IMR-90 (cell line): ENCODE data around the gene SLC2A10. TPM values are rescaled to one million over a fixed set of nuclear protein-coding genes. Genes with fewer than 3 reads are reported as not detected.

ENCODE experiments used
- ATAC-seq: fragments of 200-7000 bp; cut with Tn5 transposase; 2 replicates; pipeline ENCODE4 v1.9.1; 2020; ENCODE audit warnings: low read depth, mild to moderate bottlenecking, moderate library complexity
- BruUV-seq: library from RNA; stranded (reverse); fragments of 400-500 nt; replicated peaks from 2 replicates; lab custom pipeline; 2021; lab: Mats Ljungman, UMichigan
- CTCF ChIA-PET: fragments of 300-600 bp; formaldehyde crosslinking; extraction: SDS; loops from one replicate; lab custom pipeline; 2021; ENCODE audit warnings: antibody characterized with exemption; lab: Yijun Ruan, JAX
- POLR2A ChIA-PET: fragments of 300-600 bp; sonication (Branson Sonifier 250); formaldehyde crosslinking; loops from one replicate; lab custom pipeline; 2022; ENCODE audit warnings: antibody characterized with exemption; ENCODE audit not compliant: unreplicated experiment; lab: Charles Lee
- DNase-seq: peaks from one replicate; pipeline ENCODE4 v3.0.0; 2013
- H2AFZ ChIP-seq: replicated peaks from 2 replicates; pipeline ENCODE3; 2013; ENCODE audit warnings: low read length, mild to moderate bottlenecking; ENCODE audit not compliant: poor library complexity
- H2AK5ac ChIP-seq: 2 replicates; pipeline ENCODE4 v1.6.1; 2013; ENCODE audit warnings: low read depth, low read length, inconsistent platforms
- H2AK9ac ChIP-seq: replicated peaks from 2 replicates; pipeline ENCODE3; 2013; ENCODE audit warnings: mild to moderate bottlenecking, low read depth, low read length, moderate library complexity; ENCODE audit not compliant: poor library complexity
- H2BK120ac ChIP-seq: 2 replicates; pipeline ENCODE4 v1.6.1; 2013; ENCODE audit warnings: low read depth, low read length, inconsistent platforms
- H2BK15ac ChIP-seq: 3 replicates; pipeline ENCODE4 v1.6.1; 2013; ENCODE audit warnings: low read depth, low read length, inconsistent platforms
- H2BK20ac ChIP-seq: 2 replicates; pipeline ENCODE4 v1.6.1; 2013; ENCODE audit warnings: low read depth, mild to moderate bottlenecking, inconsistent platforms, low read length, moderate library complexity
- H2BK5ac ChIP-seq: 2 replicates; pipeline ENCODE4 v1.6.1; 2013; ENCODE audit warnings: mild to moderate bottlenecking, low read depth, low read length, inconsistent platforms; ENCODE audit not compliant: poor library complexity, severe bottlenecking
- H3K14ac ChIP-seq: replicated peaks from 2 replicates; pipeline ENCODE4 v1.6.1; 2013; ENCODE audit warnings: low read depth, low read length, inconsistent platforms
- H3K18ac ChIP-seq: 2 replicates; pipeline ENCODE4 v1.6.1; 2013; ENCODE audit warnings: low read depth, low read length, control low read depth
- H3K23ac ChIP-seq: 2 replicates; pipeline ENCODE4 v1.6.1; 2013; ENCODE audit warnings: low read depth, low read length, inconsistent platforms
- H3K27ac ChIP-seq: 2 replicates; pipeline ENCODE4 v1.5.1; 2013; ENCODE audit warnings: mild to moderate bottlenecking, control low read depth, low read length; ENCODE audit not compliant: insufficient read depth
- H3K27me3 ChIP-seq: 2 replicates; pipeline ENCODE4 v1.6.1; 2013; ENCODE audit warnings: low read length; ENCODE audit not compliant: control insufficient read depth, insufficient read depth
- H3K36me3 ChIP-seq: 2 replicates; pipeline ENCODE4 v1.6.1; 2013; ENCODE audit warnings: low read length, mixed read lengths; ENCODE audit not compliant: control insufficient read depth, insufficient read depth
- H3K4ac ChIP-seq: 2 replicates; pipeline ENCODE4 v1.6.1; 2013; ENCODE audit warnings: low read depth, low read length, inconsistent platforms
- H3K4me1 ChIP-seq: 2 replicates; pipeline ENCODE4 v1.6.1; 2013; ENCODE audit warnings: low read length, mixed read lengths; ENCODE audit not compliant: control insufficient read depth, insufficient read depth
- H3K4me2 ChIP-seq: 2 replicates; pipeline ENCODE4 v1.6.1; 2013; ENCODE audit warnings: low read depth, mild to moderate bottlenecking, control low read depth, low read length, moderate library complexity
- H3K4me3 ChIP-seq: 2 replicates; pipeline ENCODE4 v1.5.1; 2013; ENCODE audit warnings: low read depth, mild to moderate bottlenecking, control low read depth, low read length, moderate library complexity; ENCODE audit not compliant: insufficient read depth
- H3K56ac ChIP-seq: 2 replicates; pipeline ENCODE4 v1.6.1; 2013; ENCODE audit warnings: low read length, inconsistent platforms; ENCODE audit not compliant: insufficient read depth; ENCODE audit errors: extremely low read depth
- H3K79me1 ChIP-seq, 2 experiments: 2 replicates each; pipeline ENCODE4 v1.6.1; 2013; ENCODE audit warnings: low read length in 2 of 2, inconsistent platforms in 1 of 2, low read depth in 1 of 2
- H3K9ac ChIP-seq: 2 replicates; pipeline ENCODE4 v1.6.1; 2013; ENCODE audit warnings: low read depth, low read length, control low read depth
- H3K9me1 ChIP-seq: 2 replicates; pipeline ENCODE4 v1.6.1; 2013; ENCODE audit warnings: low read length, inconsistent platforms; ENCODE audit not compliant: insufficient read depth
- H3K9me3 ChIP-seq: 2 replicates; pipeline ENCODE4 v1.6.1; 2013; ENCODE audit warnings: low read length; ENCODE audit not compliant: control insufficient read depth, insufficient read depth
- H4K20me1 ChIP-seq: 2 replicates; pipeline ENCODE4 v1.6.1; 2013; ENCODE audit warnings: low read length, inconsistent platforms; ENCODE audit not compliant: insufficient read depth
- H4K5ac ChIP-seq: 2 replicates; pipeline ENCODE4 v1.6.1; 2013; ENCODE audit warnings: mild to moderate bottlenecking, low read depth, low read length, control low read depth
- H4K8ac ChIP-seq, 2 experiments: 2 replicates each; pipeline ENCODE4 v1.6.1; 2013; ENCODE audit warnings: low read depth in 2 of 2, low read length in 2 of 2, control low read depth in 1 of 2, inconsistent platforms in 1 of 2
- H4K91ac ChIP-seq: 2 replicates; pipeline ENCODE4 v1.6.1; 2013; ENCODE audit warnings: low read depth, low read length, inconsistent platforms; ENCODE audit not compliant: insufficient read depth
- CEBPB ChIP-seq: IDR thresholded peaks from 2 replicates; pipeline ENCODE4 v1.6.1; 2012; ENCODE audit warnings: low read depth, low read length, improper control_type of control experiment
- CHD1 ChIP-seq: IDR thresholded peaks from 2 replicates; pipeline ENCODE4 v1.6.1; 2012; ENCODE audit warnings: low read depth, low read length, improper control_type of control experiment
- CTCF ChIP-seq: conservative IDR thresholded peaks from 2 replicates; pipeline ENCODE4 v1.5.1; 2012; ENCODE audit warnings: mild to moderate bottlenecking, low read depth, low read length, improper control_type of control experiment
- FOS ChIP-seq: fragments of 150-350 bp; IDR thresholded peaks from 2 replicates; pipeline ENCODE4 v1.6.1; 2016; ENCODE audit warnings: low read depth, low read length
- MAFK ChIP-seq: IDR thresholded peaks from 2 replicates; pipeline ENCODE4 v1.6.1; 2012; ENCODE audit warnings: low read depth, low read length, improper control_type of control experiment
- MAZ ChIP-seq: IDR thresholded peaks from 2 replicates; pipeline ENCODE4 v1.6.1; 2012; ENCODE audit warnings: low read depth, mild to moderate bottlenecking, low read length, improper control_type of control experiment, moderate library complexity, borderline replicate concordance
- MXI1 ChIP-seq: IDR thresholded peaks from 2 replicates; pipeline ENCODE4 v1.6.1; 2012; ENCODE audit warnings: low read depth, mild to moderate bottlenecking, low read length, moderate library complexity, borderline replicate concordance
- NFE2L2 ChIP-seq: fragments of 150-350 bp; IDR thresholded peaks from 2 replicates; pipeline ENCODE4 v1.6.1; 2016; ENCODE audit warnings: low read depth, mild to moderate bottlenecking, low read length
- RAD21 ChIP-seq: IDR thresholded peaks from 2 replicates; pipeline ENCODE4 v1.6.1; 2012; ENCODE audit warnings: low read length, improper control_type of control experiment
- RCOR1 ChIP-seq: IDR thresholded peaks from 2 replicates; pipeline ENCODE4 v1.6.1; 2012; ENCODE audit warnings: mild to moderate bottlenecking, low read length, improper control_type of control experiment; ENCODE audit not compliant: insufficient replicate concordance
- RFX5 ChIP-seq: IDR thresholded peaks from 2 replicates; pipeline ENCODE4 v1.8.0; 2012; ENCODE audit warnings: low read depth, mild to moderate bottlenecking, low read length, moderate library complexity
- SMC3 ChIP-seq: fragments of 150-350 bp; IDR thresholded peaks from 2 replicates; pipeline ENCODE4 v1.6.1; 2016; ENCODE audit warnings: low read depth, mild to moderate bottlenecking, antibody characterized with exemption, low read length, moderate library complexity
- WGBS, 2 experiments: methylation state at CpG; one replicate each; pipeline versions ENCODE4 v1.1.5 to v1.1.7; 2013; ENCODE audit warnings: missing lambda C conversion rate in 2 of 2; ENCODE audit not compliant: insufficient read length in 1 of 2; ENCODE audit errors: extremely low coverage in 2 of 2; 5-methylcytosine and 5-hydroxymethylcytosine counted together
- dilution Hi-C: fragments of 300-500 bp; cut with HindIII; formaldehyde crosslinking; loops from one replicate; pipeline ENCODE4 v1.14.3; 2018; ENCODE audit warnings: low sequenced_read_pairs; ENCODE audit not compliant: unreplicated experiment
- in situ Hi-C: fragments of 300-500 bp; cut with MboI; formaldehyde crosslinking; loops from 3 replicates; pipeline ENCODE4 v1.14.3; 2019; ENCODE audit warnings: low sequenced_read_pairs, inconsistent platforms, mixed read lengths
- intact Hi-C: fragments of 100-400 bp; cut with micrococcal nuclease; formaldehyde crosslinking; loops from 2 replicates; pipeline ENCODE4 v1.10.0; 2022
- polyA plus RNA-seq, 3 experiments: library from polyadenylated mRNA; depleted of rRNA; stranded (reverse); fragments of >200 nt; gene quantifications; 2 replicates each; pipeline ENCODE4 v1.2.3, GENCODE V29; 2012; ENCODE audit warnings: low replicate concordance in 1 of 3
- total RNA-seq: library from RNA; depleted of rRNA; stranded (reverse); fragments of >200 nt; gene quantifications from 2 replicates; pipeline ENCODE4 v1.2.3, GENCODE V29; 2012
- TF ChIP-seq, protein P1 (sequence below): fragments of 150-350 bp; IDR thresholded peaks from 2 replicates; pipeline ENCODE4 v1.6.1; 2017; ENCODE audit warnings: mild to moderate bottlenecking, antibody characterized with exemption, low read length, low read depth
- TF ChIP-seq, protein P2 (sequence below): fragments of 150-350 bp; IDR thresholded peaks from 2 replicates; pipeline ENCODE4 v1.6.1; 2016; ENCODE audit warnings: low read depth, mild to moderate bottlenecking, low read length, moderate library complexity, borderline replicate concordance

Gene SLC2A10
- total and polyA plus RNA-seq, 2 of the 4 experiments (the other 2 are of a cell fraction) = 15.2 to 22.0 TPM

- Histone ChIP-seq H3K9ac (no peak overlapping the region), H2BK20ac (peak overlapping the region; percentile 90; the same call in 1 of the 2 replicates), H3K9me3 (peaks cover 3% of the 10 kb centered on the region), H2BK120ac (no peak overlapping the region), H3K18ac (no peak overlapping the region), H3K4me2 (no peak overlapping the region), H3K23ac (no peak overlapping the region), H3K14ac (peak overlapping the region; percentile 94; the same call in 1 of the 2 replicates), H3K56ac (no peak overlapping the region), H2AFZ (peak overlapping the region; percentile 99), H3K4me1 (peaks cover 18% of the 10 kb centered on the region), H3K4ac (peak overlapping the region; percentile 98), H3K79me1 (peaks cover 29 to 41% of the 10 kb centered on the region in 2 experiments), H2AK9ac (peak overlapping the region; percentile 77), H3K36me3 (peaks cover 4% of the 10 kb centered on the region; the same call in 1 of the 2 replicates), H3K27ac (no peak overlapping the region), H3K4me3 (no peak overlapping the region), H2AK5ac (peak overlapping the region; percentile 99; the same call in 1 of the 2 replicates), H2BK15ac (peak overlapping the region; percentile 18; the same call in 1 of the 3 replicates), H2BK5ac (no peak overlapping the region), H4K5ac (peak overlapping the region; percentile 100), H3K9me1 (peaks cover 36% of the 10 kb centered on the region), H3K27me3 (no peaks in the 10 kb centered on the region), H4K91ac (peak overlapping the region; percentile 99; the same call in 1 of the 2 replicates), H4K8ac (peak overlapping the region; percentile 97 to 100; a peak in 2 of 4 replicates), H4K20me1 (no peaks in the 10 kb centered on the region)
- DNase-seq (no peak), ATAC-seq (no peak)
- POLR2A ChIA-PET = no interaction called here
- dilution Hi-C loops (no loop called here), intact Hi-C loops (no loop called here), in situ Hi-C loops (no loop called here)
- BruUV-seq = no TSS peak
- 62% methylated on average over 6 of the region's 8 CpGs; no CpG with 5 or more reads in 1 of the 2 experiments for WGBS, 2 experiments
- CTCF ChIA-PET = no interaction called here
- TF ChIP-seq, protein P1, sequence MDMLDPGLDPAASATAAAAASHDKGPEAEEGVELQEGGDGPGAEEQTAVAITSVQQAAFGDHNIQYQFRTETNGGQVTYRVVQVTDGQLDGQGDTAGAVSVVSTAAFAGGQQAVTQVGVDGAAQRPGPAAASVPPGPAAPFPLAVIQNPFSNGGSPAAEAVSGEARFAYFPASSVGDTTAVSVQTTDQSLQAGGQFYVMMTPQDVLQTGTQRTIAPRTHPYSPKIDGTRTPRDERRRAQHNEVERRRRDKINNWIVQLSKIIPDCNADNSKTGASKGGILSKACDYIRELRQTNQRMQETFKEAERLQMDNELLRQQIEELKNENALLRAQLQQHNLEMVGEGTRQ = no peak
- TF ChIP-seq CEBPB = no peak
- TF ChIP-seq, protein P2, sequence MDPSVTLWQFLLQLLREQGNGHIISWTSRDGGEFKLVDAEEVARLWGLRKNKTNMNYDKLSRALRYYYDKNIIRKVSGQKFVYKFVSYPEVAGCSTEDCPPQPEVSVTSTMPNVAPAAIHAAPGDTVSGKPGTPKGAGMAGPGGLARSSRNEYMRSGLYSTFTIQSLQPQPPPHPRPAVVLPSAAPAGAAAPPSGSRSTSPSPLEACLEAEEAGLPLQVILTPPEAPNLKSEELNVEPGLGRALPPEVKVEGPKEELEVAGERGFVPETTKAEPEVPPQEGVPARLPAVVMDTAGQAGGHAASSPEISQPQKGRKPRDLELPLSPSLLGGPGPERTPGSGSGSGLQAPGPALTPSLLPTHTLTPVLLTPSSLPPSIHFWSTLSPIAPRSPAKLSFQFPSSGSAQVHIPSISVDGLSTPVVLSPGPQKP = no peak
- no peak for TF ChIP-seq CTCF
- no peak for TF ChIP-seq CHD1
- TF ChIP-seq RFX5 = no peak
- no peak for TF ChIP-seq RAD21
- TF ChIP-seq NFE2L2 = no peak
- TF ChIP-seq RCOR1 = no peak
- no peak for TF ChIP-seq MAZ
- no peak for TF ChIP-seq SMC3
- TF ChIP-seq FOS = no peak
- no peak for TF ChIP-seq MXI1
- TF ChIP-seq MAFK = no peak
Measured at GRCh38 chr20:46708172-46708860, 1.1 kb upstream of the SLC2A10 start.
